ENCODE data around the gene ANTKMT. TPM values are rescaled to one million over a fixed set of nuclear protein-coding genes. Genes with fewer than 3 reads are reported as not detected.
"Not testable (repeated sequence)": the region's sequence is repeated elsewhere in the genome, so short reads cannot be mapped to it uniquely, and the experiment has no call there.

The ANTKMT gene
- total RNA-seq, 3 donors from 2014 or later: 29.9 to 35.7 (median 30.4) TPM

GRCh38 chr16:711548-712320 lies 9.2 kb upstream of the ANTKMT start:
- peaks cover 13 to 54% of the 10 kb centered on the region in 2 donors for H3K27me3 ChIP-seq
- H3K4me1 ChIP-seq: peaks cover 0 to 14% of the 10 kb centered on the region in 2 donors
- H3K4me3 ChIP-seq: no peak overlapping the region
- intact Hi-C loops (cut with DNase I; ENCODE audit: low total_unique reads): no loop called here
- DNase-seq (ENCODE audit: low spot score in 2 of 2): peak in 1 of 2 donors; percentile 82
- no peaks in the 10 kb centered on the region for H3K36me3 ChIP-seq
- no peak overlapping the region for H3K27ac ChIP-seq
- TF ChIP-seq POLR2A (IDR thresholded peaks at IDR 0.05) (no peak), CTCF (IDR thresholded peaks at IDR 0.05) (peak; percentile 62 to 93 (median 88)), POLR2AphosphoS5 (IDR thresholded peaks at IDR 0.05) (no peak)
- no peaks in the 10 kb centered on the region for H3K9me3 ChIP-seq

GRCh38 chr16:712740-713250 lies 8.2 kb upstream of the ANTKMT start:
- H3K27ac ChIP-seq; H3K4me3 ChIP-seq; H3K9me3 ChIP-seq; H3K36me3 ChIP-seq; intact Hi-C loops (cut with DNase I; ENCODE audit: low total_unique reads); DNase-seq (ENCODE audit: low spot score in 2 of 2): not testable (repeated sequence)
- Histone ChIP-seq H3K27me3 (peaks cover 13 to 43% of the 10 kb centered on the region in 2 donors), H3K4me1 (peaks cover 0 to 11% of the 10 kb centered on the region in 2 donors)
- TF ChIP-seq CTCF (IDR thresholded peaks at IDR 0.05): peak; percentile 27 to 44 (median 32)

- H3K36me3 ChIP-seq: no peaks in the 10 kb centered on the region
- H3K4me1 ChIP-seq: peaks cover 0 to 11% of the 10 kb centered on the region in 2 donors
- H3K9me3 ChIP-seq: no peaks in the 10 kb centered on the region
- intact Hi-C loops (cut with DNase I; ENCODE audit: low total_unique reads): no loop called here
- H3K27ac ChIP-seq: no peak overlapping the region
- peaks cover 12 to 30% of the 10 kb centered on the region in 2 donors for H3K27me3 ChIP-seq
- no peak for TF ChIP-seq POLR2A (IDR thresholded peaks at IDR 0.05)
- TF ChIP-seq CTCF (IDR thresholded peaks at IDR 0.05): no peak
- no peak for TF ChIP-seq POLR2AphosphoS5 (IDR thresholded peaks at IDR 0.05)
- peak overlapping the region in 1 of 3 donors; percentile 96 for H3K4me3 ChIP-seq
- no peak for DNase-seq (ENCODE audit: low spot score in 2 of 2)
These were observed 6.9 kb upstream of the ANTKMT start for GRCh38 chr16:714079-714478.

- Histone ChIP-seq H3K4me3 (peak within 1 kb of the TSS; percentile 65 to 96 (median 72)), H3K4me1 (peaks cover under 1 to 12% of the 10 kb centered on the region in 2 donors), H3K27ac (no peak within 1 kb of the TSS), H3K27me3 (peaks cover 8 to 23% of the 10 kb centered on the region in 2 donors), H3K36me3 (no peaks in the 10 kb centered on the region), H3K9me3 (no peaks in the 10 kb centered on the region)
- TF ChIP-seq CTCF (IDR thresholded peaks at IDR 0.05) (no peak), POLR2AphosphoS5 (IDR thresholded peaks at IDR 0.05) (no peak), POLR2A (IDR thresholded peaks at IDR 0.05) (no peak)
- peak; percentile 78 to 87 for DNase-seq (ENCODE audit: low spot score in 2 of 2)
- intact Hi-C loops (cut with DNase I; ENCODE audit: low total_unique reads): no loop called here
These were observed 6.1 kb upstream of the ANTKMT start, which contains the start of gene METRN for GRCh38 chr16:714558-715476. TSS of gene METRN (plus strand) at chr16:715118. CDS start at chr16:715290, 172 bp downstream.

Measured in breast epithelium (tissue), 4 donors.